HFFc6 (cell line): Measurements from ENCODE around the gene LAMA3. TPM values are rescaled to one million over a fixed set of nuclear protein-coding genes. Genes with fewer than 3 reads are reported as not detected.
A peak's percentile ranks its signal among the peaks of the same experiment; 100 is the strongest.

ENCODE experiments used
- DNase-seq: peaks from one replicate; pipeline ENCODE4 v3.0.0-alpha.2; 2018
- H3K27ac Mint-ChIP-seq: 2 replicates; pipeline ENCODE4 v1.8.0; 2020; ENCODE audit warnings: mild to moderate bottlenecking, mixed read lengths
- H3K27me3 Mint-ChIP-seq: 2 replicates; pipeline ENCODE4 v1.8.0; 2021; ENCODE audit warnings: mild to moderate bottlenecking, moderate library complexity, mixed read lengths; ENCODE audit not compliant: insufficient read depth
- H3K36me3 Mint-ChIP-seq: 2 replicates; pipeline ENCODE4 v1.8.0; 2021; ENCODE audit warnings: low read depth, mixed read lengths
- H3K4me1 Mint-ChIP-seq: 2 replicates; pipeline ENCODE4 v1.8.0; 2020; ENCODE audit warnings: low read depth, mixed read lengths
- H3K4me3 Mint-ChIP-seq: 2 replicates; pipeline ENCODE4 v1.8.0; 2020; ENCODE audit warnings: mild to moderate bottlenecking, moderate library complexity, mixed read lengths
- H3K9me3 Mint-ChIP-seq: 2 replicates; pipeline ENCODE4 v1.8.0; 2020; ENCODE audit warnings: mild to moderate bottlenecking, mixed read lengths
- total RNA-seq, 6 experiments: library from RNA; stranded (reverse); fragmentation: NEBNext Ultra II Directional; extraction: Animal tissue kit (Norgen Biotek cat#: 25700); gene quantifications; 2 replicates in 1 of 6; 3 replicates in 5 of 6; pipeline ENCODE4 v1.2.3, GENCODE V29; 2021
- TF ChIP-seq, protein P1 (sequence below): fragments of 200-600 bp; sonication (generic); IDR thresholded peaks from 2 replicates; pipeline ENCODE4 v1.5.0; 2021; ENCODE audit warnings: antibody characterized with exemption, mild to moderate bottlenecking

Gene LAMA3
- total RNA-seq, 6 experiments from 2014 or later, result 0.46 to 1.6 (median 0.54) TPM

- no peak overlapping the region for H3K4me3 Mint-ChIP-seq
- TF ChIP-seq, protein P1, sequence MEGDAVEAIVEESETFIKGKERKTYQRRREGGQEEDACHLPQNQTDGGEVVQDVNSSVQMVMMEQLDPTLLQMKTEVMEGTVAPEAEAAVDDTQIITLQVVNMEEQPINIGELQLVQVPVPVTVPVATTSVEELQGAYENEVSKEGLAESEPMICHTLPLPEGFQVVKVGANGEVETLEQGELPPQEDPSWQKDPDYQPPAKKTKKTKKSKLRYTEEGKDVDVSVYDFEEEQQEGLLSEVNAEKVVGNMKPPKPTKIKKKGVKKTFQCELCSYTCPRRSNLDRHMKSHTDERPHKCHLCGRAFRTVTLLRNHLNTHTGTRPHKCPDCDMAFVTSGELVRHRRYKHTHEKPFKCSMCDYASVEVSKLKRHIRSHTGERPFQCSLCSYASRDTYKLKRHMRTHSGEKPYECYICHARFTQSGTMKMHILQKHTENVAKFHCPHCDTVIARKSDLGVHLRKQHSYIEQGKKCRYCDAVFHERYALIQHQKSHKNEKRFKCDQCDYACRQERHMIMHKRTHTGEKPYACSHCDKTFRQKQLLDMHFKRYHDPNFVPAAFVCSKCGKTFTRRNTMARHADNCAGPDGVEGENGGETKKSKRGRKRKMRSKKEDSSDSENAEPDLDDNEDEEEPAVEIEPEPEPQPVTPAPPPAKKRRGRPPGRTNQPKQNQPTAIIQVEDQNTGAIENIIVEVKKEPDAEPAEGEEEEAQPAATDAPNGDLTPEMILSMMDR, result no peak
- 0 out of 2 replicates have a peak, but pooled peaks cover 4% of the 10 kb centered on the region for H3K9me3 Mint-ChIP-seq
- H3K27me3 Mint-ChIP-seq, result peaks cover 34% of the 10 kb centered on the region
- H3K36me3 Mint-ChIP-seq, result no peaks in the 10 kb centered on the region
- no peak for DNase-seq
- peaks cover 2% of the 10 kb centered on the region; the same call in 1 of the 2 replicates for H3K4me1 Mint-ChIP-seq
- no peak overlapping the region for H3K27ac Mint-ChIP-seq
These were observed 43.6 kb upstream of the LAMA3 start for GRCh38 chr18:23645568-23646175.

- Mint-ChIP-seq H3K27ac (no peak overlapping the region), H3K4me1 (peaks cover 8% of the 10 kb centered on the region), H3K9me3 (0 out of 2 replicates have a peak, but pooled peaks cover 4% of the 10 kb centered on the region), H3K4me3 (no peak overlapping the region), H3K36me3 (no peaks in the 10 kb centered on the region), H3K27me3 (peaks cover 34% of the 10 kb centered on the region)
- DNase-seq, result no peak
- TF ChIP-seq, protein P1, result no peak
These were observed 43.0 kb upstream of the LAMA3 start for GRCh38 chr18:23646282-23646681.

DNA sequence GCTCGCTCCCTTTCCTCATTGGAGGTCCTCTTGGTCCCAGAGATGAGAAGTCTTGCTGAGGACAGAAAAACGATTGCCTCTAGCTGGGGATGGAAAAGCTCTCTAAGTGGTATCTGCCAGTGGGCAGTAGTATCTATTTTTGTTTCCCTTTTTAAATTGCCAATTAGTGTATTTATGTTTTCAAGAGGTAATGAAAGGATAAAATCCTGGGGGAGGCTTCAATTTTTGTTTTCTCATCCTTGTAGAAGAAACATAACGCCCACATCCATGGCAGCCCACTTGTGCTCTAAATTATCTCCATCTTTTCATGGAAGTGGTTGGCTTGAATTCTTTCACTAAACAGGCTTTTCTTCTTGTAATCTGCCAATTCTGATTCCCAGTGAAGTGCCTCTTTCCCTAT is 40.8 kb upstream of the LAMA3 start:
- no peak overlapping the region for H3K27ac Mint-ChIP-seq
- H3K27me3 Mint-ChIP-seq, result peaks cover 31% of the 10 kb centered on the region
- peaks cover 18% of the 10 kb centered on the region for H3K4me1 Mint-ChIP-seq
- TF ChIP-seq, protein P1, result no peak
- H3K9me3 Mint-ChIP-seq, result no peaks in the 10 kb centered on the region
- no peak for DNase-seq
- H3K36me3 Mint-ChIP-seq, result no peaks in the 10 kb centered on the region
- no peak overlapping the region for H3K4me3 Mint-ChIP-seq

- H3K27ac Mint-ChIP-seq, result no peak overlapping the region
- no peak overlapping the region for H3K4me3 Mint-ChIP-seq
- H3K36me3 Mint-ChIP-seq, result no peaks in the 10 kb centered on the region
- peaks cover 31% of the 10 kb centered on the region for H3K27me3 Mint-ChIP-seq
- DNase-seq, result no peak
- H3K4me1 Mint-ChIP-seq, result peaks cover 18% of the 10 kb centered on the region
- H3K9me3 Mint-ChIP-seq, result no peaks in the 10 kb centered on the region
- TF ChIP-seq, protein P1, result no peak
These were observed 40.2 kb upstream of the LAMA3 start for GRCh38 chr18:23648940-23649607.

- peaks cover 18% of the 10 kb centered on the region for H3K4me1 Mint-ChIP-seq
- H3K27me3 Mint-ChIP-seq, result peaks cover 21% of the 10 kb centered on the region
- TF ChIP-seq, protein P1, result no peak
- no peaks in the 10 kb centered on the region for H3K9me3 Mint-ChIP-seq
- no peaks in the 10 kb centered on the region for H3K36me3 Mint-ChIP-seq
- peak; percentile 80 for DNase-seq
- no peak overlapping the region for H3K27ac Mint-ChIP-seq
- H3K4me3 Mint-ChIP-seq, result no peak overlapping the region
These were observed 38.0 kb upstream of the LAMA3 start for GRCh38 chr18:23650968-23651927.
